ENCODE data around the gene HLA-DQB1.

DNA sequence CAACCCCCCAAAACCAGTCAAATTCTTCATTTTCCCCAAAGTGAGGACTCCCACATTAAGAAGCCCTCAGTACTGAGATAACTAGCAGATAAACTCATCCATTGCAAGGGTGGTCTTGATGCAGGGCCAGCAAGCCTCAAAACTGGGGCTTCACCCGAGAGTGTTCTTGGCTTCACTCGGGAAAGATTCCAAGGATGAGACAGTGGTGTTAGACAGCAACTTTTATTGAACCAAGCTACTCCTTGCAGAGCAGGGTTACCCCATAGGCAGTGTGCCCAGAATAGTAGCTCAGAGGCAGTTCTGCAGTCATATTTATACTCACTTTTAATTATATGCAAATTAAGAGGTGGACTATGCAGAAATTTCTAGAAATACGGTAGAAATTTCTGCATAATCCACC is 45.1 kb downstream of the HLA-DQB1 start:
- no peak for TF ChIP-seq CTCF (IDR thresholded peaks at IDR 0.05)
- no peak for TF ChIP-seq POLR2AphosphoS5 (IDR thresholded peaks at IDR 0.05)
- no peak for TF ChIP-seq EP300 (IDR thresholded peaks at IDR 0.05)

All from esophagus muscularis mucosa (tissue), 4 donors.